Measurements from ENCODE around the gene TENT5C.
A peak's percentile ranks its signal among the peaks of the same experiment; 100 is the strongest.

The TENT5C gene

DNA sequence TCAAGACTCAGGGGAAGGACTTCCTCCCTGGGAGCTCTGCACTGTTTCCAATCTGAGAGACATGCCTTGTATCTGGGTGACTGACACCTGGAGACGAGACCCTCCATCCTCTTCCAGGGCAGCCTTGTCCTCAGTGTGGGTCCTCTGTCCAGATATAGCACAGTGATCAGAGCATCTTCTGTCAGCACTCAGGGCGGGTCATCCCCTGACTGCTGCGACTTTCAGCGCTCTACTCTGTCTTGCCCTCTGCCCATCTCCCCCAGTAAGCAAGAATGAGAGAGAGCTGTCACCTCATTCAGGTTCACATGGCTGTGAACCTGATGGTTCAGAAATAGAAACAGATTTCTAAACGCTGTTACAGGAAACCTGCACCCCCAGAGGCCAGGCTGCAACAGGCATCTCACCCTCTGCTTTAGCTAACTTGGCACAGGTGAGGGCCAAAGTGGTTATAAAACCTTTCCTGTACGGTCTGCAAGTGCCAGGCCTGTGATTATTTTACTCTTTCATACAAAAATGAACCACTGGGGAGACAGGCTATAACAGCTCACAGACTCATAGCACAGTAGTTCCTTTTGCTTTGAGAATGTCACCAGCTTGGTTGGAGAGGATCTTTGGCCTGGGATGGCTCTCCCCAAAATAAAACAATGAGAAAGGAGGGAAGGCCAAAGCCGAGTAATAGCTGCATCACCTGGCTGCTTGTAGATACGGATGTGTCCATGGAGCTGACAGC, 11.4 kb upstream of the TENT5C start:
- no peak for DNase-seq

- no peak for DNase-seq
These were observed 9.7 kb upstream of the TENT5C start for GRCh38 chr1:117596023-117596720.

DNA sequence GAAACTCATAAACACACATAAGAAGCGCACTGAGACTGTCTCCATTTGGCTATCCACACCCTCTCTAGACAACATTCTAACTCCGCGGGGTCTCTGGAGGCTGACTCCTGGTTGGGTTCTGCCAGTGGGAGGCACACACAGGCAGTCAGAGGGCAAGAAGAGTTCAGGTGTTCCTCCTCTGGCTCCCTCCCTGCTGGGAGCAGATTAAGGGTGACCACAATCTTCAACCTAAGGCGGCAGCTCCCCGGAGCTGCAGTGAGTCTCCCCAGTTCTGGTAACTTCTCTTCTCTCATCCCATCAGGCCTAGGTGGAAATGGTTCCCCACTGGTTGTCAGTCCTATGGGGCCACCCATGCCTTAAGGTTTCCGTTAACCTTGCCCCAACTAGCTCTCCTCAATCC, 7.4 kb upstream of the TENT5C start:
- no peak for DNase-seq

- DNase-seq, result no peak
These were observed 6.3 kb upstream of the TENT5C start for GRCh38 chr1:117599286-117600221.

GRCh38 chr1:117600325-117600943, 5.4 kb upstream of the TENT5C start:
- DNase-seq, result no peak

GRCh38 chr1:117600966-117601365, 4.9 kb upstream of the TENT5C start:
- DNase-seq, result no peak

DNA sequence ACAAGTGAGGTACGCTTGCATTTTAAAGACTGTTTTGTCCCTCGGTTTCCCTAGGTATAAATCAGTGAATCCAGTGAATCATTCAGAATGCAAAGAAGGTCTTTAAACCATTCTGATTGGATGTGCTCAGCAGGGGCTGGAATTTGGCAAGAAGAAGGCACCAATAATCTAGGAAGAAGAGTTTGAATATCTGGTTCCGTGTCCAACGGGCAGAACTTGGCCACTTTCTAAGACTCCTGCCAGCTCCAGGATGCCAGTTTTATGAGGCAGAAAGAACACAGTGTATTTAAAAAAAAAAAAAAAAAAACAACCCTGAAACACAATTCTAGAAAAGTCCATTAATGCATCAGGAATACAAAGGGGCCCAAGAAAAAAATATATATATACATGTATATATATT, 3.0 kb upstream of the TENT5C start:
- no peak for DNase-seq

- no peak for DNase-seq
These were observed 579 bp upstream of the TENT5C start for GRCh38 chr1:117605164-117605773.

GRCh38 chr1:117606649-117607430, 992 bp downstream of the TENT5C start:
- peak; percentile 55 for DNase-seq

DNA sequence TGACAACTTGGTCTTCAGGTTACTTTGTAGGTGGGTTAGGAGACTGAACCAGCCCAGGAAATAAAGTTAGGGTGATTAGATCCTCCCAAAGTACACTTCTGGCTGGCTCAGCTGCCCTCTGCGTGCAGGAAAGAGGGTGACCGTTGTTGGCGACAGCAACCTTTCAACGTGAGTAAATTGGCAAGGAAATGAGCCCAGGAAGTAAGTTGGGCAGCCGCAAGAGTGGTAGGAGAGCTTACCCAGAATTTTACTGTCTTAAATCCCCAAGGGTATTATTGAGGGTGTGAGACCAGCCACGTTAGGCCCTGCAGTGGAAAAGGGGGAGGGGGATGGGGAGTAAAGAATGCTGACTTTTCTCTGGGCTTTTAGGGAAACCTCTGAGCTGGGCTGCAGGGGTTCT, 1.6 kb downstream of the TENT5C start:
- peak; percentile 35 for DNase-seq

DNA sequence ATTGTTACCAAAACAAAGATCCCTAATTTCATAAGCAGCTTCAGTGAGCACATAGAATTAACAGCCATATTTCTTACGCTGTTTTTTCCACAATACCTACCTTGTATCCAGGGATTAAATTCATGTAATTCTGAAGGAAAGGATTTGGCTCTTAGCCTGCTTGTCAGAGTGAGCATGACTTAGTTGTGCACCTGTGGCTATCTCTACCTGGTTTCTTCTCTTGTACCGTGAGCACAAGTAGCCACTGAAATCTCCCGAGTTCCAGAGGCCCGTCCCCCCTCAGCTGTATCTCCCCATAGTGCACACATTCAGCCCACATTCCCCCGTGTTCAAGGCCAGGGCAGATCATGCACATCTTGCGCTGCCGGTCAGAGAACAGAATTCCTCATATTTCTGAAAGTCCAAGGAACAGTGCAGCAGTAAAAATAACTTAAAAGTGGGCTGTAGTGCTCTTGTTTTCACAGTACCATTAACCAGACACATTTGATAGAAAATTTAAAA, 2.3 kb downstream of the TENT5C start:
- DNase-seq, result no peak

GRCh38 chr1:117608758-117609157, 2.9 kb downstream of the TENT5C start:
- no peak for DNase-seq

DNA sequence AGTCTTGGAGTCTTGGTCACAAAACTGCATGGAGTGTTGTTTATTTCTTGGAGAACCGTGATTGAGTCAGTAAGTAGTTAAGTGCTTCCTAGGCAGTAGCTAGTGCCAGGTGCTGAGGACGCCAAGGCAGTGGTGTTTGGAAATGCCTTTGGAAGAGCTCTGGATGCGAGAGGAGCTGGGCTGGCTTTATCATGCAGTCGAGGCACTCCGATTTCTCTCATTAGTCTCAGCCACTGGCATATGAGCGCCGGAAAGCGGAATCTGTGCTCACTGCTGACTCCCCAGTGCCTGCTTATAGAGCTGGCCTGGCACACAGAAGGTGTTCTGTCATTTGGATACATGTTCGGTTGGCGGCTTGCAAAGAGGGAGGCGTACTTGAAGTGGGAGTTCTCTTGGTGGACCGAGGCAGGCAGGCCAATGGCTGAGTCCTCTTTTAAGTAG, 3.6 kb downstream of the TENT5C start:
- no peak for DNase-seq

- DNase-seq, result no peak
These were observed 4.2 kb downstream of the TENT5C start for GRCh38 chr1:117610036-117610435.

GRCh38 chr1:117611121-117611601, 5.3 kb downstream of the TENT5C start:
- no peak for DNase-seq

DNA sequence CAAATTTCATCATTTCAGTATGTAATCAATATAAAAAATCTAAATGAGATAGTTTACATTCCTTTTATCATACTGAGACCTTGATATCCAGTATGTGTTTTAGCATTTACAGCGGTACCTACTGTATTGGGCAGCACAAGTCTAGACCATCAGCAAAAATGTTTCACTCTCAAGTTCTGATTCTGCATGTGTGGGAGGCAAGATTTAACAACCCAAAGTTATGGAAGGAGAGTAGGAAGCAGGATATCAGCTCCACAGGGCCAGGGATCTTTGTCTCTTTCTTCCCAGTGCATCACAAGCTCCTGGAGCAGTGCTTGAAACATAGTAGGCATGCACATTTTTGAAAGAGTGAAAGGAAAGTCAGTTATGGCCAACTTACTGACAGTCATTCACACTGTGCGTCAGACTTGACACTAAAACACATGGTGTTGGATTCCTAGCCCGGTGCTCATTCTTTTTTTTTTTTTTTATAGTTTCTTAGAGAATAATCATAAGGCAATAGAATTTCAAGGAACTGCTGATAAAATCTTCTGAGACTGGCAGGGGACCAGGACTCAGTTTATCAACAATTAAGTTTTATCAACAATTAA, 6.1 kb downstream of the TENT5C start:
- DNase-seq, result no peak

- DNase-seq, result no peak
These were observed 6.8 kb downstream of the TENT5C start for GRCh38 chr1:117612517-117613248.

- DNase-seq, result no peak
These were observed 7.6 kb downstream of the TENT5C start for GRCh38 chr1:117613249-117613968.

GRCh38 chr1:117613969-117614729, 8.3 kb downstream of the TENT5C start:
- DNase-seq, result no peak

All from activated CD4-positive, alpha-beta T cell treated with anti-CD3 and anti-CD28 coated beads, Interleukin-2, amount 50 U/mL, for 1 hour (primary cell).